ENCODE data around the gene SLC28A2.
"Not testable (repeated sequence)": the region's sequence is repeated elsewhere in the genome, so short reads cannot be mapped to it uniquely, and the experiment has no call there.

The SLC28A2 gene

GRCh38 chr15:45263854-45264253, 11.8 kb downstream of the SLC28A2 start:
- no peak for DNase-seq

GRCh38 chr15:45265506-45265905, 13.5 kb downstream of the SLC28A2 start:
- no peak for DNase-seq

- DNase-seq, result no peak
Observed at GRCh38 chr15:45268135-45268534, 16.1 kb downstream of the SLC28A2 start.

GRCh38 chr15:45274636-45275380, 22.8 kb downstream of the SLC28A2 start:
- no peak for DNase-seq

- no peak for DNase-seq
Observed at GRCh38 chr15:45276831-45277230, 24.8 kb downstream of the SLC28A2 start.

- peak; percentile 99 for DNase-seq
Observed at GRCh38 chr15:45279024-45279698, 27.1 kb downstream of the SLC28A2 start.

- no peak for DNase-seq
Observed at GRCh38 chr15:45285413-45285812, 33.4 kb downstream of the SLC28A2 start.

- DNase-seq, result no peak
Observed at GRCh38 chr15:45287390-45287956, 35.4 kb downstream of the SLC28A2 start.

GRCh38 chr15:45288947-45289346, 36.9 kb downstream of the SLC28A2 start:
- DNase-seq, result no peak

GRCh38 chr15:45291822-45292582, 40.0 kb downstream of the SLC28A2 start:
- DNase-seq, result no peak

- DNase-seq, result not testable (repeated sequence)
Observed at GRCh38 chr15:45293326-45293725, 41.3 kb downstream of the SLC28A2 start.

GRCh38 chr15:45298964-45299378, 46.9 kb downstream of the SLC28A2 start:
- DNase-seq, result not testable (repeated sequence)

- no peak for DNase-seq
Observed at GRCh38 chr15:45304711-45305110, 52.7 kb downstream of the SLC28A2 start.

- DNase-seq, result no peak
Observed at GRCh38 chr15:45306105-45306504, 54.1 kb downstream of the SLC28A2 start.

- DNase-seq, result no peak
Observed at GRCh38 chr15:45307230-45307924, 55.3 kb downstream of the SLC28A2 start.

GRCh38 chr15:45314117-45314516, 62.1 kb downstream of the SLC28A2 start:
- DNase-seq, result not testable (repeated sequence)

- no peak for DNase-seq
Observed at GRCh38 chr15:45314960-45315359, 62.9 kb downstream of the SLC28A2 start.

- DNase-seq, result no peak
Observed at GRCh38 chr15:45319472-45320214, 67.6 kb downstream of the SLC28A2 start.

- DNase-seq, result no peak
Observed at GRCh38 chr15:45320581-45321205, 68.7 kb downstream of the SLC28A2 start.

- DNase-seq, result no peak
Observed at GRCh38 chr15:45326280-45326679, 74.2 kb downstream of the SLC28A2 start.

GRCh38 chr15:45326741-45327140, 74.7 kb downstream of the SLC28A2 start:
- DNase-seq, result no peak

Data from right forelimb (tissue), 1 donor.